LNCaP clone FGC (cell line): ENCODE data around the gene CPT1A.
A peak's percentile ranks its signal among the peaks of the same experiment; 100 is the strongest.

Experiments used
- DNase-seq: peaks from one replicate; pipeline ENCODE4 v3.0.0-alpha.2; 2011; ENCODE audit warnings: low read depth
- H3K4me3 ChIP-seq: 2 replicates; pipeline ENCODE4 v1.5.1; 2011; ENCODE audit warnings: mild to moderate bottlenecking, low read depth, low read length, control low read depth
- CTCF ChIP-seq: IDR thresholded peaks from 2 replicates; pipeline ENCODE4 v1.5.1; 2012; ENCODE audit warnings: mild to moderate bottlenecking; ENCODE audit not compliant: control insufficient read depth, insufficient read depth; ENCODE audit errors: extremely low read depth

CPT1A gene

DNA sequence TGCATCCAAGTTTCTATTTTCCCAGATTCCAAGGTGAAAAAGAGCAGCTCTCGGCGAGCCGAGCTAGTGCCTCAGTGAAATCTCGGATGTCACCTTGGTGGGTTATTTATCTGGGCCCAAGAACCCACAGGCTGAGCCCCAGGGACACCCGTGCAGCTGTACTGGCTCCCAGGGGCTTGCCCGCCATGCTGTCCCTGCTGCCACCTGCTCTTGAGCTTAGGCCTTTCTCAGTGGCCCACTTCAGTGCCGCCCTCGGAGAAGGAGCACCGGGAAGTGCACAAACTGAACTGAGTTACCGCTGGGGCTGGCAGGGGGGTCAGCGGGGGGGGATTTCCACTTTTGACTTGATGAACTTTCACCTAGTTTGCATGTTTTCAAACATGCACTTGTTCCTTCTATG, 27.9 kb downstream of the CPT1A start:
- no peak for TF ChIP-seq CTCF

GRCh38 chr11:68812526-68812925, 29.2 kb downstream of the CPT1A start:
- no peak overlapping the region for H3K4me3 ChIP-seq
- DNase-seq: no peak
- TF ChIP-seq CTCF: no peak

More for the DNA sequence above, 27.9 kb downstream of the CPT1A start:
- no peak overlapping the region for H3K4me3 ChIP-seq
- no peak for DNase-seq

DNA sequence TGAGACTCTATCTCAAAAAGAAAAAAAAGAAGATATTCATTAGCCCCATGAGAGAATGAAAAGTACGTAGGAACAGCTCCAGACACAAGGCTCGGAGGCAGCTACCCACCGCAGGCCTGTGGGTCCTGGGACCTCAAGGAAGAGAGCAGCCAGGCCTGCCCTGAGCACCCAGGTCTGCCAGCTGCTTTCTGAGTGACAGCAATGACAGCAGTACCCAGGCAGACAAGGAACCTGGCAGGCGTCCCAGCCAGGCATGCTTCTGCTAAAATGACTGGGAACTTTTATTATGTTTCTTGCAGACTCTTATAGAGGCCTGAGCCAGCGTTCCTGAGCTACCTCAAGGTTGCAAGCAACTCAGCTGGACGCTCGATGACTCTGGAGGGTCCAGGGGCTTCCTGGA, 31.6 kb downstream of the CPT1A start:
- TF ChIP-seq CTCF: no peak
- DNase-seq: peak; percentile 75

GRCh38 chr11:68809506-68809905, 32.2 kb downstream of the CPT1A start:
- no peak for DNase-seq

More for the DNA sequence above, 31.6 kb downstream of the CPT1A start:
- H3K4me3 ChIP-seq: no peak overlapping the region

GRCh38 chr11:68808787-68809186, 32.9 kb downstream of the CPT1A start:
- no peak for DNase-seq
- H3K4me3 ChIP-seq: no peak overlapping the region
- no peak for TF ChIP-seq CTCF

More at GRCh38 chr11:68809506-68809905, 32.2 kb downstream of the CPT1A start:
- H3K4me3 ChIP-seq: no peak overlapping the region
- no peak for TF ChIP-seq CTCF

DNA sequence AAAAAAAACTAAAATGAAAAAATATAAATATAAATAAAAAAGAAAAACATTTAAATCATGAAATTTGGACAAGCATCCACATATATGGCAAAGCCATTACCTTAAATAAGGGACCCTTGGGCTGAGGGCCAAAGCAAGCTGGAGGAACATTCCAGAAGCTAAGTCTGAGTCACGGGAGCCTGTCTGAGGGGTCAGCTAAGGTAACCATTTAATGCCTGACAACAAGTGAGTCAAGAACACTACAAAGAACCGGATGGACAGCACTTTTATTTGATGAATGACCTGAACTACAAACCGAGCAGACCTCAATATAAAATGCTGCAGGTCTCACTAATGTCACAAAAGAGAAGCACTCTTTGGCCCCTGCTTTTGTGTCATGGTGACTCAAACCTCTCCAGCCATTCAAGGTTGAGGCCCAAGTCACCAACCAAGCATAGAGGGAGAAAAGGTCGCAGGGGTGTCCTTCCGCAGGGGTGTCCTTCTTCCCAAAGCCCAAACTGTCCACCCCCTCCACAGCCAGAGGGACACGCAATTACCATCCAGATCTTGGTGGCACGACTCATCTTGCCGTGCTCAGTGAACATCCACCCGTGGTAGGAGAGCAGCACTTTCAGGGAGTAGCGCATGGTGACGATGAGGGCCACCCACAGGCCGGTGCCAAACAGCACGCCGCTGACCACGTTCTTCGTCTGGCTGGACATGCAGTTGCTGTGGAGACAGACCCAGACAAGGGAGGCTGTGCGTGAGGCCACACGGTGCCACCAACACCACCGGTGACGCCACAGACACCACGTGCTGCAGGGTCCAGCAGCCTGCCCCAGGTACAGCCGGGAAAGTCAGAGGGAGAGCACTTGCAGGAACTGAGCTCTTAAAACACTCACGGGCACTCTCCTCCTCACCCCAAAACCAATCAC, 34.5 kb downstream of the CPT1A start:
- peak; percentile 57 for DNase-seq
- no peak for TF ChIP-seq CTCF
- H3K4me3 ChIP-seq: no peak overlapping the region
